Activated CD8-positive, alpha-beta memory T cell treated with anti-CD3 and anti-CD28 coated beads for 24 hours (primary cell): ENCODE measurements around the gene BIN1.
"Not testable (repeated sequence)": the region's sequence is repeated elsewhere in the genome, so short reads cannot be mapped to it uniquely, and the experiment has no call there.

Experiments
- DNase-seq: peaks from one replicate; pipeline ENCODE4 v3.0.0-alpha.2; 2020

BIN1 gene

GRCh38 chr2:127043367-127044164, 63.4 kb downstream of the BIN1 start:
- peak; percentile 42 for DNase-seq

GRCh38 chr2:127041259-127041970, 65.5 kb downstream of the BIN1 start:
- peak; percentile 37 for DNase-seq

GRCh38 chr2:127040169-127040568, 66.8 kb downstream of the BIN1 start:
- peak; percentile 24 for DNase-seq

- peak; percentile 50 for DNase-seq
These were observed 67.4 kb downstream of the BIN1 start for GRCh38 chr2:127039387-127040031.

- no peak for DNase-seq
These were observed 69.5 kb downstream of the BIN1 start for GRCh38 chr2:127037476-127037875.

- peak; percentile 13 for DNase-seq
These were observed 71.9 kb downstream of the BIN1 start for GRCh38 chr2:127034883-127035611.

GRCh38 chr2:127034051-127034450, 72.9 kb downstream of the BIN1 start:
- peak; percentile 11 for DNase-seq

GRCh38 chr2:127032621-127033020, 74.3 kb downstream of the BIN1 start:
- no peak for DNase-seq

- DNase-seq, result no peak
These were observed 77.5 kb downstream of the BIN1 start for GRCh38 chr2:127029350-127030051.

GRCh38 chr2:127028745-127029144, 78.2 kb downstream of the BIN1 start:
- not testable (repeated sequence) for DNase-seq

- no peak for DNase-seq
These were observed 79.2 kb downstream of the BIN1 start for GRCh38 chr2:127027715-127028114.

- peak; percentile 86 for DNase-seq
These were observed 81.4 kb downstream of the BIN1 start for GRCh38 chr2:127025359-127026166.

- DNase-seq, result no peak
These were observed 82.1 kb downstream of the BIN1 start for GRCh38 chr2:127024769-127025358.

GRCh38 chr2:127023504-127023903, 83.5 kb downstream of the BIN1 start:
- no peak for DNase-seq

- no peak for DNase-seq
These were observed 84.1 kb downstream of the BIN1 start for GRCh38 chr2:127022817-127023216.

GRCh38 chr2:127020536-127020935, 86.4 kb downstream of the BIN1 start:
- no peak for DNase-seq

- DNase-seq, result no peak
These were observed 89.4 kb downstream of the BIN1 start for GRCh38 chr2:127017548-127017947.

GRCh38 chr2:127016329-127016728, 90.6 kb downstream of the BIN1 start:
- DNase-seq, result no peak

- no peak for DNase-seq
These were observed 91.6 kb downstream of the BIN1 start for GRCh38 chr2:127015106-127015910.

- DNase-seq, result no peak
These were observed 92.3 kb downstream of the BIN1 start for GRCh38 chr2:127014630-127015029.
